Coronary artery (tissue), 2 donors: Measurements from ENCODE around the gene CGB1.

Experiments used
- DNase-seq: peaks from one replicate; pipeline ENCODE4 v3.0.0-alpha.2; 2017; ENCODE audit warnings: low spot score
- H3K27ac ChIP-seq, 2 donors: fragments of 200-600 bp; sonication (generic); one replicate each; pipeline ENCODE4 v1.5.1; 2016 to 2019
- H3K4me3 ChIP-seq: fragments of 200-600 bp; sonication (generic); 2 replicates; pipeline ENCODE4 v1.5.1; 2016; ENCODE audit warnings: mild to moderate bottlenecking, moderate library complexity
- TF ChIP-seq, protein P1 (sequence below): fragments of 200-600 bp; sonication (generic); IDR thresholded peaks from one replicate; pipeline ENCODE4 v1.5.1; 2019; ENCODE audit warnings: antibody characterized with exemption

The CGB1 gene

DNA sequence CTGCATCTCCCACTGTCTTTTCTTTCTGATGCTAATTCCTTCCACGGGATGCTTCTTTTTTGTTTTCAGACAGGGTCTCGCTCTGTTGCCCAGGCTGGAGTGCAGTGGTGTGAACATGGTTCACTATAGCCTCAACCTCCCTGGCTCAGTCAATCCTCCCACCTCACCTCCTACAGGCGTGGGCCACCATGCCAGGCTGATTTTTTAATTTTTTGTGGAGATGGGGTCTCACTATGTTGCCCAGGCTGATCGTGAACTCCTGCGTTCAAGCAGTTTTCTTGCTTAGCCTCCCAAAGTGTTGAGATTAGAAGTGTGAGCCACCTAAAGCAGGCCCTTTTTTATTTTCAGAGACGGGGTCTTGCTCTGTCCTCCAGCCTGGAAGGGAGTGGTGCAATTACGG lies 48.4 kb downstream of the CGB1 start:
- Histone ChIP-seq H3K4me3 (no peak overlapping the region), H3K27ac (no peak overlapping the region)
- TF ChIP-seq, protein P1, sequence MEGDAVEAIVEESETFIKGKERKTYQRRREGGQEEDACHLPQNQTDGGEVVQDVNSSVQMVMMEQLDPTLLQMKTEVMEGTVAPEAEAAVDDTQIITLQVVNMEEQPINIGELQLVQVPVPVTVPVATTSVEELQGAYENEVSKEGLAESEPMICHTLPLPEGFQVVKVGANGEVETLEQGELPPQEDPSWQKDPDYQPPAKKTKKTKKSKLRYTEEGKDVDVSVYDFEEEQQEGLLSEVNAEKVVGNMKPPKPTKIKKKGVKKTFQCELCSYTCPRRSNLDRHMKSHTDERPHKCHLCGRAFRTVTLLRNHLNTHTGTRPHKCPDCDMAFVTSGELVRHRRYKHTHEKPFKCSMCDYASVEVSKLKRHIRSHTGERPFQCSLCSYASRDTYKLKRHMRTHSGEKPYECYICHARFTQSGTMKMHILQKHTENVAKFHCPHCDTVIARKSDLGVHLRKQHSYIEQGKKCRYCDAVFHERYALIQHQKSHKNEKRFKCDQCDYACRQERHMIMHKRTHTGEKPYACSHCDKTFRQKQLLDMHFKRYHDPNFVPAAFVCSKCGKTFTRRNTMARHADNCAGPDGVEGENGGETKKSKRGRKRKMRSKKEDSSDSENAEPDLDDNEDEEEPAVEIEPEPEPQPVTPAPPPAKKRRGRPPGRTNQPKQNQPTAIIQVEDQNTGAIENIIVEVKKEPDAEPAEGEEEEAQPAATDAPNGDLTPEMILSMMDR = no peak
- DNase-seq = no peak

- Histone ChIP-seq H3K4me3 (no peak overlapping the region), H3K27ac (no peak overlapping the region)
- no peak for DNase-seq
- TF ChIP-seq, protein P1 = no peak
These were observed 49.4 kb downstream of the CGB1 start for GRCh38 chr19:48987323-48987722.

DNA sequence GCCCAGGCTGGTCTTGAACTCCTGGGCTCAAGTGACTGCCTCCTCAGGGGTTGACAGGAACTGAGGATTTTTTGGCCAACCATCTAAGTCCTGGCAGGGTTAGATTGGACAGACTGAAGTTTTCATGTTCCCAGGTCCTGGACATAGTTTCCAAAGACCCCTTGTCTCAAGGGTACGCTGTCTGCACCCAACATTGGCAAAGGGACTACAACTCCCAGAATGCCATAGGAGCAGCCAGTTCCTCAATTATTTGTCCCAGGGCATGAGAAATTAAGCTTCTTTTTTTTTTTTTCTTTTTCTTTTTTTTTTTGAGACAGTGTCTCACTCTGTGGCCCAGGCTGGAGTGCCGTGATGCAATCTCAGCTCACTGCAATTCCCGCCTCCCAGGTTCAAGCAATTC lies 50.5 kb downstream of the CGB1 start:
- TF ChIP-seq, protein P1 = no peak
- Histone ChIP-seq H3K27ac (no peak overlapping the region), H3K4me3 (no peak overlapping the region)
- no peak for DNase-seq

DNA sequence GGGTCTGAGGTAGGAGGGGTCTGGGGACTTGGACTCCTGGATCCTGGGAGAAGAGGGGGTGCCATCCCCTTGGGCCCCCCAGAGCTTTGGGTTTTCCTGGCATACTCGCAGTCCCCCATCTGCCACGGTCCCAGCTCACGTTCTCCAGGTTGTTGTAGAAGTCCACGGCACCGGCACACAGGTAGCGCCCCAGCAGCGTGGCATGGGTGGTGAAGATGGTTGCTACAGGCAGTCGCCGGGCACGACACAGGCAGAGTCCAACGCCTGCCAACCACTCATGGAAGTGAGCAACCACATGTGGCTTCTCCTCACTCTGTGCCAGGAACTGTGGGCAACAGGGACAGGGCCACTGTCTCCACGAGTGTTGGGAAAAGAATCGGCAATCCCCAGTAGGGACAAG lies 51.0 kb downstream of the CGB1 start:
- TF ChIP-seq, protein P1 = no peak
- no peak overlapping the region for H3K4me3 ChIP-seq
- no peak overlapping the region for H3K27ac ChIP-seq
- DNase-seq = no peak
